Fibroblast of peridontal ligament (primary cell): Measurements from ENCODE around the gene GPX2.
A peak's percentile ranks its signal among the peaks of the same experiment; 100 is the strongest.

ENCODE experiments used
- DNase-seq: peaks from one replicate; pipeline ENCODE4 v3.0.0-alpha.2; 2010; ENCODE audit errors: extremely low read depth

GPX2 gene

DNA sequence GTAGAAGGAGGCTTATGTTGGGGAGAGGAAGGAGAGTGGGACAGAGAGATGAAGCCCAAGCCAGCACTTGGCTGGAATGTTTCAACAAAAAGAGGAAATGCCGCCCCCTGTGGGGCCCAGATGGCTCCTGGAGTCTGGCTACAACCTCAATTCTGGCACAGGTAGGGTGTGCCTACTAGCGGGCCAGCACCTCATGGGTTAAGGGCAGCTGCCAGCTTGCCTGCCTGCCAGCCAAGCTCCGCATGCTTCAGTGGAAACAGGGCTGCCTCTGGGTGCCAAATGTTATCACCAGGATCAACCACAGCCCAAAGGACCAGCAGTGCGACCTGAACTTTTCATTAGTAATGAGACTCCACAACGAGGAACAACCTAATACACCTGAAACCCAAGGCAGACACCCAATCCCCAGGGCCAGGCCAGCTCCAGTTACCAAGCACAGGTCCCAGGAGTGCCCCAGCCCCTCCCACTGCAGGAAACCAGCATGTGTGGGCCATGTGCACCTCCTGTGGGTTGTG, 18.3 kb upstream of the GPX2 start:
- no peak for DNase-seq

- no peak for DNase-seq
Observed at GRCh38 chr14:64958743-64959142, 16.2 kb upstream of the GPX2 start.

DNA sequence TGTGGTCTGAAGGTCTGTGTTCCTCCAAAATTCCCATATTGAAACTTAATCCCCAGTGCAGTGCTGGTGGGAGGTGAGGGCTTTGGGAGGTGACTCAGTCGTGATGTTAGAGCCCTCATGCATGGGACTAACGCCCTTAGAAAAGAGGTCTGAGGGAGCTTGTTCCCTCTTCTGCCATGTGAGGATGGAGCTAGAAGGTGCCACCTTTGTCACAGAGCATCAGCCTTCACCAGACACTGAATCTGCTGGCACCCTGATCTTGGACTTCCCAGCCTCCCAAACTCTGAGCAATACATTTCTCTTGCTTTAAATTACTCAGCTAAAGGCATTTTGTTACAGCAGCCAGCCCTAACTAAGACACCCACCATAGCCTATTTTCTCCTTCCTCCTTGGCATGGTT, 15.7 kb upstream of the GPX2 start:
- no peak for DNase-seq

DNA sequence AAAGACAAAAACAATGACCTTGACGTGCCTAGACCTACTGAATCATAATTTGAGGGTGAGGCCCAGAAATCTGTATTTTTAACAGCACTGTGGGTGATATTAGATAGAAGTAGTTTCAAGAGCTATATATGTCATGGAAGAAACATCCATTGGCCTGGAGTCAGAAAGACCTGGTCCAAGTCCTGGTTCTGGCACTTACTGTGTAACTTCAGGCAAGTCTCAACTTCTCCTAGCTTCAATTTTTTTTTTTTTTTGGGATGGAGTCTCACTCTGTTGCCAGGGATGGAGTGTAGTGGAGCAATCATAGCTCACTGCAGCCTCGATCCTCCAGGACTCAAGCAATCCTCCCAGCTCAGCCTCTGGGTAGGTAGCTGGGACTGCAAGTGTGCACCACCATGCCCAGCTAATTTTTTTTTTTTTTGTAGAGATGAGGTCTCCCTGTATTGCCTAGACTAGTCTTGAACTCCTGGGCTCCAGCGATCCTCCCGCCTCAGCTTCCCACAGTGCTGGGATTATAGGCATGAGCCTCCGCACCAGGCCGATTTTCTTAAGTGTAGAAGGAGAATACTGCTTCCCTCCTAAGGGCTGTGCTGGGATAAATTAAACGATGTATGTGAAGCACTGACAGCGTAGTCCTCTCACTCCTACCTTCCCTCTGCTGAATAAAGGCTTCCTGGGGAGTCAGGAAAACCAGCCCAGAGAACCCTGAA, 14.3 kb upstream of the GPX2 start:
- DNase-seq, result no peak

DNA sequence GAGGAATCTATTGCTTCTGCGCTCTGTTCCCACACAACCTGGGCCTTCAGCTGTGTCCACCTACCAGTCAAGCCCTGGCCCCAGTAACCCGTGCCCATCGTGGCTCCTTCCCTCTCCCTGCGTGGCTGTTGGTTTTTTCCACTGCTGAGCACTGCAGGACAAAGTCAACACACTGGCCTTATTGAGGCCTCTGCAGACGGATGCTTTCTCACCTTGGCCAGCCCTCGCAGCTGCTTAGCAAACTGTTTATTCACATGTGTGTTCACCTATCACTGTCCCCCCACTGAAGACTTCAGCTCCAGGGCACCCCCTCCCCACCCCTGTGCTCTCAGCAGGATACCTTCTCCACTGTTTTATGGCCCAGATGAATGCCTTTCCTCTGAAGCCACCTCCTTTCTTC, 12.8 kb upstream of the GPX2 start:
- DNase-seq, result no peak

GRCh38 chr14:64954491-64955240, 12.1 kb upstream of the GPX2 start:
- no peak for DNase-seq

DNA sequence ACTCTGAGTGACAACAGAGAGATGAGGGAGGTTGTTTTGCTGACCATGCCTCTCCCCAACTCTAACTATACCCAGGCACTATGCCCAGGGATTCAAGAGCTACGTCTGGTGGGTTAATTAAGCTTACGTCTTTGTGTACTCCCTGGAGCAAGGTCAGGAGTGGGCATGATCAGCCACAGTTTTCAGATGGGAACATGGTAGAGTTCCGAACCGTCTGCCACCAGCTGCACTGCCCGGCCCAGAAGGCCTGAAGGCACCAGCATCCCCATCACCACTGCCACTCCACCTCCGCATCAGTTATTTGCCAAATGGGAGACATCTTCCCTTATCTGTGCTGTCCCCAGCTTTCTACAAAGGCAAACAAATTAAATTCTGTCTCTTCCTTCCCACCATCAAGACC, 11.1 kb upstream of the GPX2 start:
- no peak for DNase-seq

DNA sequence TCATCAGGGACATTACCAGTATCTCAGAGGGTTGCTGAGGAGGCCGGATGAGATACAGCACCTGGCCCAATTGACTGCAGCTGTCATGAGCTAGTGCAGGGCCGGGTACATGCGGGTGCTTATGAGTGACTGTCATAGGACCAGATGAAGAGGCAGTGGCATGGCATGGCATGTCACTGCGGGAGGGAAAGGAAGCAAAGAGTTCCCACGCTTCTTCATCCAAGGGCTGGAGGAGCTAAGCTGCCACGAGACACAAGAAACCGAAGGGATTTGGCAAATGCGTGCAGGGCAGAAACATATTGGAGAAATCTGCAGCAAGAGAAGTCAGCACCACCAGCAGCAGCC, 10.7 kb upstream of the GPX2 start:
- no peak for DNase-seq

GRCh38 chr14:64952598-64953309, 10.2 kb upstream of the GPX2 start:
- no peak for DNase-seq

GRCh38 chr14:64951724-64952123, 9.2 kb upstream of the GPX2 start:
- peak; percentile 31 for DNase-seq

- no peak for DNase-seq
Observed at GRCh38 chr14:64951291-64951690, 8.7 kb upstream of the GPX2 start.

DNA sequence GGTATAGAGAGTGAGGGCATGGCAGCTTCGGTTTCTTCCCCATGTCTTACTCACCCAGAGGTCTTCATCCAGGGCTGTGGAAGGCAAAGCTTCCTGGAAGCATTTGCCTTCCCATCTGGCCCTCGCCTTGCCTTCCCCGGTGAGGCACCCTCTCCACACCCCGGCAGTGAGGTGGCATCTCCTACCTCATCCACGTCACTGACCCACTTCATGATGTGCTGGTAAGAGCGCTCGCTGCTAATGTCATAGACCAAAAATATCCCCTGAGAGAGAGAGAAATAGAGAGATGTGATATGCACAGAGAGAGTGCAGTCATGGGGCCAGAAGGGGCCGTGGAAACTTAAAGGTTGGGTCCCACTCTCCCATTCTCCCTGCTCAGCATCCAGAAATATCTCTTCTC, 8.3 kb upstream of the GPX2 start:
- no peak for DNase-seq

GRCh38 chr14:64948612-64949210, 6.2 kb upstream of the GPX2 start:
- DNase-seq, result no peak

DNA sequence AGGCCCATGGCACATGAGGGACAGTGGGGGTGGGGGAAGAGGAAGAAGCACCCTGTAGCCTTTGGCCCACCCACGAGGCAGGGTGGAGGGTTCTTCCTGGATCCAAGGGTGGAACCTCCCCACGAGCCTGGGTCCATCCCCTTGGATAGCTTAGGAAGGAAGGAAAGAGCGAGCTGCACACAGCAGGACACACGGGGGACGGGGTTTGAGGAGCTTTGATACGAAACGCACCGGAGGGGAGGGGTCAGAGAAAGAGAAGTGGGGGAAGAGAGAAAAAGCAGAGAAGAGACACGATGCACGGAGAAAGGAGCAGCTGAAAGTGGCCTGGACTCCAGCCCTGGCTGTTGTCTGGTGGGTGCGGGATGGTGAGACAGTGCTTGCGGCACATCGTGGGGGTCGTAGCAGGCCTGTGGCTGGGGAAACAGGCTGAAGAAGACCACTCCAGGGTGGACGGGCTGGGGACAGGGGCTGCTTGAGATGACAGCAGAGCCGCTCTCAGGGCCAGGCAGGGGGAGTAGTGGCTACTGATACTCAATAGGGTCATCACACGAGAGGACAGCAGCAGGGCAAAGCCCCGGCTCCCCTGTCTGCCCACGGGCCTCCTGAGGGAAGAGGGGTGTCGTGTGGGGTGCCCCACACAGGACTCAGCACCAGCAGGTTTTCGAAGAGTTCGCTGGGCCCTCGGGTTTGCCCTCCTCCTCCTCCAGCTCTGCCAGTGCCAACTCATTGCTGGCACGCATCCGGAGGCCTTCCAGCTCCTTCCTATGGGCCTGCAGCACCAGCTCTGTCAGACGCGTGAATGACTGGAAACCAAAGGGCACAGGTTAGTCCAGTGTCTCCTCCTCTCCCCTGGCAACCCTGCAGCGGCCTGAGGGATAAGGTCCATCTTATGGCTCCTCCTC, 5.4 kb upstream of the GPX2 start:
- no peak for DNase-seq

GRCh38 chr14:64946310-64947045, 3.9 kb upstream of the GPX2 start:
- DNase-seq, result no peak

- DNase-seq, result no peak
Observed at GRCh38 chr14:64945431-64946178, 3.1 kb upstream of the GPX2 start.

GRCh38 chr14:64944861-64945260, 2.3 kb upstream of the GPX2 start:
- DNase-seq, result no peak

- DNase-seq, result no peak
Observed at GRCh38 chr14:64944041-64944440, 1.5 kb upstream of the GPX2 start.

DNA sequence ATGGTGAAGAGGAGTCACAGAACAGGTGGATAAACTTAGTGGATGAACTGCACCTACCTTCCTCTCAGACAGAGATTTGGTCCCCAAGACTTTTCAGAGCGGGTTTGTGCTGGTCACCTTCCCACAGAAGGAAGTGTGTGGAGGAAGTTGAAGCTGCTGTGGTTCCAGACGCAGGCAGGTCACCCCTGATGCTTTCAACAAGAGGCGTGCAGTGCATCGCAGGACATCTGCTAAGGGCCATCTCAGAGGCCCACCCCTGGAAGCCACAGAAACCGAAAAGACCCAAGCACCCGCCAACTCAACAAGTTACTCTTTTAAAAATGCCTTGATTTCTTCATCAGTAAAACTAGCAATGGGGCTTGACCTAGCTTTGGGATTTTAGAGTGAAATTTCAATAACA, 1.0 kb upstream of the GPX2 start:
- no peak for DNase-seq

DNA sequence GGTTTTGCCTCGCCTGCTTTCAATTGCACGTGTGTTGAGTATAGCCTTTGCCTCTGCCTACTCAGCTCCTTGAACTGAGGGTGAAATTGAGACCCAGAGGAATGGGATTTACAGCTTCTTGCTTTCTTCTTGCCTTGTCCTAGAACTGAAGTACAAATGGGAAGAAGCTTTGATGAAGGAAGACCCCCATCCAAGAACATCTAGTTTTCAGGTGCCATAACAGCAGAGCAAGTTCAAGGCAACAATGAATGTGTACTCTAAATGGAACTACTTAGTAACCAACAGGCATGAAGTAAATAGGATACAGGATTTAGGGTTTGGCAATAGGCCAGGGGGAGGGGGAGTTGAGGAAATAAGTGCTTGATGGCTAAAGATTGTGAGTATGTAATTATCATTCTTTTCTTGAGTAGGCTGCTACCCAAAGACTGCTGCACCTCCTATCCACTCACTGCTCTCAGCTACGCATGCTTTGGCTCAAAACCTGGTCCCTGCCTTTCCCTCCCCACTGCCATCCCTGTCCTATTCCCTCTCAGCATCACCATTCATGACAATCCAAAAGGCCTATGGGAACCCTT, 2.1 kb downstream of the GPX2 start:
- DNase-seq, result no peak
